GM18951 (cell line): ENCODE measurements around the gene SH3RF3.
"Not testable (repeated sequence)": the region's sequence is repeated elsewhere in the genome, so short reads cannot be mapped to it uniquely, and the experiment has no call there.

Experiments used
- POLR2A ChIP-seq: IDR thresholded peaks from 4 replicates; pipeline ENCODE4 v1.6.1; 2011; ENCODE audit warnings: mild to moderate bottlenecking; ENCODE audit not compliant: insufficient read length, insufficient read depth; ENCODE audit errors: extremely low read depth
- in situ Hi-C: fragments of 300-500 bp; cut with MboI; formaldehyde crosslinking; loops from one replicate; pipeline ENCODE4 v1.12.0; 2022; ENCODE audit warnings: low sequenced_read_pairs, mixed read lengths, inconsistent platforms; ENCODE audit not compliant: unreplicated experiment

Gene SH3RF3

DNA sequence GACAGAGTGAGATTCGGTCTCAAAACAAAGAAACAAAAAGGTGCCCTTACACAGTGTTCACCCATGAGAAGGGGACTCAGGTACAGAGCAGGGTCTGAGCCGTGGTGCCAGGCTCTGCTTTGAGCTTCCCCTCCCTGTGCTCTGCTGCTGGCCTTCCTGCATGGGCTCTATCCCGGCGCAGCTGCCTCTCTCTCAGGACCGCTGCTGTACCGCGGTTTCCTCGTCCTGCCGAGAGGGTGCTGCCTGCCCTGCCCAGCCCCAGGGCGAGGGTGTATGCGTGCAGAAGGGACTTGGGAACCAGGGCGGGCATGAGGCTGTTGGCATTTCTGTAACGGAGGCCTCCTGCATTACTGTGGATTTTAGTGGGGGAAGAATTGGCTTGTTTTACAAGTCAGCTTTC is 30.1 kb downstream of the SH3RF3 start:
- in situ Hi-C loops, result no loop called here
- TF ChIP-seq POLR2A, result no peak

DNA sequence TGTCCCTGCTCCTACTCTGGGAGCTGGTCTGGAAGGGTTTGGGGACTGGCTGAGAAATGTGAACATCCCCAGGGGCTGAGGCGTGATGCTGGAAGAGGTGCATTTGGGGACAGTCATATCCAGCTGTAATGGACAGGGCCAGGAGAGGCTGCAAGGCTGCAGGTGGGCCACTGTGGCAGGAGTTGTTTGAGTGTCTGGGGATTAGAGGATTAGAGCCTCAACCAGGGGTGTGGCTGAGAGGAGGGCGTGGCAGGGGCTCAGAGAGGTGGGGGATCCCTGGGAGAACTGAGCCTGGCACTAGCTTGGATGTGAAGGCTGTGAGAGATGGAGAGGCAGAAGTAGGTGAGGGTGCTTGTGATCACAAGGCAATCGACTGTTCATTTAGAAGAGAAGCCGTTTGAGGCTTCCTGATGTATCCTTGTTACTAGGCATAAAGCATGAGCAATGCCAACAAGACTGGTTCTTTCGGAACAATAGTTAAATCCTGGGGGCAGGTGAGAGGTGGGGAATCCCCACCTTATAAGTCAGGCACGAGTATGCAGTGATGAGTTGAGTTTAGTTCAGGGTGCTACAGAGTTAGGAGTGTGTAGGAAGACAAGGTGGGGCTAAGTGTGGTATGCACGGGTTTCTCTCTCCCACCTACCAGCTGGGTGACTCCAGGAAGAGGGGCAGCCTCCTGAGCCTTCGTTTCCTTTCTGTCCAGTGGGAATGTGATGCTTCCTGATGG is 31.9 kb downstream of the SH3RF3 start:
- in situ Hi-C loops, result no loop called here
- TF ChIP-seq POLR2A, result no peak

DNA sequence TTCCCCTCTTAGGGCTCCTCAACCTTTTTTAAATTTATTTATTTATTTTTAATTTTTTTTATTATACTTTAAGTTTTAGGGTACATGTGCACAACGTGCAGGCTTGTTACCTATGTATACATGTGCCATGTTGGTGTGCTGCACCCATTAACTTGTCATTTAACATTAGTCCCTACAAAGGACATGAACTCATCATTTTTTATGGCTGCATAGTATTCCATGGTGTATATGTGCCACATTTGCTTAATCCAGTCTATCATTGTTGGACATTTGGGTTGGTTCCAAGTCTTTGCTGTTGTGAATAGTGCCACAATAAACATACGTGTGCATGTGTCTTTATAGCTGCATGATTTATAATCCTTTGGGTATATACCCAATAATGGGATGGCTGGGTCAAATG is 33.4 kb downstream of the SH3RF3 start:
- in situ Hi-C loops, result not testable (repeated sequence)

DNA sequence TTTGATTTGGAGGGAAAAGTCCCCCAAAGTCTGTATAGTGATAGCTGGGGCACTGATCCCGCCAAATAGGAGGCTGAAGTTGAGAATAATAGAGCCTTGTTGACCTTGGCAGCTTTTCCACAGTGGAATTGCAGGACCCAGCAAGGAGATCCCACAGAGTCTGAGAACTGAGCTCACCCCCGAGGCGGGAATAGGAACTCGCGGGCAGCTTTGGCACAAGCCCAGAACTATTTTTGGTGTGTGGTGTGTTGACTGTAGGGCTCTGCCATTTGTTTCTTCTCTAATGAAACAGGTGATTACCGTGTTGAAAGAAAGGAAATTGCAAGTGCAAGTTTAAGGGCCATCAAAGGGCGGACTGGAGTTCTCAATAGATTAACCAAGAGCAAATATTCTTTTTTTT is 34.0 kb downstream of the SH3RF3 start:
- TF ChIP-seq POLR2A, result no peak
- in situ Hi-C loops, result no loop called here

DNA sequence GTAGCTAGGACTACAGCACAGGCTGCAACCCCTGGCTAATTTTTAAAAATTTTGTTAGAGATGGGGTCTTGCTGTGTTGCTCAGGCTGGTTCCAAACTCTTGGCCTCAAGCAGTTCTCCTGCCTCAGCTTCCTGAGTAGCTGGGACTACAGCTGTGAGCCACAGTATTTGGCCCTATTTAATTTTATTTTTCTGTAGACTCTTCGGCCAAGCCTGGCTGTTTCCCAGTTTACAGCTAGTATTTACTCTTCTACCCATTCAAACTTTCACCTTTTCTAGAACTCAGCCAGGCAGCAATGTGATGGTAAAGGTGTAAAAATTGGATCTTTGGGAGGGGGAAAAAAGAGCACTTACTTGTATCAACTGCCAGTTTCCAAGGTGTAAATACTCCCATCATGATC is 35.3 kb downstream of the SH3RF3 start:
- TF ChIP-seq POLR2A, result no peak
- in situ Hi-C loops, result no loop called here

DNA sequence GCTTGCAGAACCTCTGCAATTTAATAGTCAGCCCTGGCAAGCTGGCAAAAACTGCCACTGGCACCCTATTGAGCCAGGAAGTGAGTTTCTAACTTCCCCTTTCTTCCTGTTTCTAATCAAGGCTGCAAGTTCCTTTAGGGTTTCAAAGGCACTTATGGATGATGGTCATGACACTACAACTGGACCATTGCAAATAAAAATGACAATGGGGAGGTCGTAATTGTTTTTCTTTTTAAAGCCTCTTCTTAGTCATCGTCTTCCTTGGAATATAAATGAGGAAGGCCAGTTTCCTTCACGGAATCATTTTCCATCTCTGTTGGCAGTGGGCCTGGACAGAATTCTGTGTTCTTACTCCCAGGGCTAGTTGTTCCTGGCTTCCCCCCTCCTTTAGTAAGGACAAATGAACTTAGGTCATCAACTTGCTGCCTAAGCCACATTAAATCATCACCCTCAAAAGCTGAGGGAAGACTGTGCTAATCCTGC is 35.8 kb downstream of the SH3RF3 start:
- in situ Hi-C loops, result no loop called here
- no peak for TF ChIP-seq POLR2A

DNA sequence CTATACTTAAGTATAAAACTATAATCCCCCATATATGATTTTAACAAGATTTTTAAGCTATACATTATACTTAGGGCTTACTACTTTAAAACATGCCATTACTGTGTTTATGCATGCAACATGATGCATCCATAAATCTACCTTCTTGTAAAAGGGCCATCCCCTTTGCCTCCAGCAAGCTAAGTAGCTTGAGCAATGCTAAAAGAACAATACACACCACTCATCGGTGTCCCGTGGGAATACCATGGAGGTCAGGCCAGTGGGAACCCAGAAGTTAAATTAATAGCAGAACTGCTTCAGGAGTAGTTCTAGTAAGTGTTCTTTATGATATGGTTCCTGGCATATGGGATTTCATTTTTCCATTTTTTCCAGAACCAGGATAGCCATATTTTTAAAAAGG is 37.8 kb downstream of the SH3RF3 start:
- in situ Hi-C loops, result no loop called here
- no peak for TF ChIP-seq POLR2A

DNA sequence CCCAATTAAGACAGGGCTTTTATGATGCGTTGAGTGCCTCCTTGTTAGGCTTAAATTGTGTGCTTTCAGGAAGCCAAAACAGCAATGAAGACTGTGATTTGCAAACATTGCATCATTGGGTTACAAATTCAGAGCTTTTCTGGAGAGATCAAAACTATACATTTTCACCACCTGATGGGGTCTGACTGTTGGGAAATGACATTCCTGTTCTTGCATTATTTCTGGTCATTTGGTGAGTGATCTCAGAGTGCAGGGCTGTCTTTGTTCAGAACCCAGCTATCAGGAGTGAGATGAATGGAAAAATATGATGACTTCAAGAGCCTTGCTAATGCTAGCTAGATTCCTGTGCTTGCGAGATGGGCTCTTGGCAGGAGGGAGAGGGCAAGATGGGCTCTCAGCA is 39.1 kb downstream of the SH3RF3 start:
- in situ Hi-C loops, result no loop called here
- no peak for TF ChIP-seq POLR2A

DNA sequence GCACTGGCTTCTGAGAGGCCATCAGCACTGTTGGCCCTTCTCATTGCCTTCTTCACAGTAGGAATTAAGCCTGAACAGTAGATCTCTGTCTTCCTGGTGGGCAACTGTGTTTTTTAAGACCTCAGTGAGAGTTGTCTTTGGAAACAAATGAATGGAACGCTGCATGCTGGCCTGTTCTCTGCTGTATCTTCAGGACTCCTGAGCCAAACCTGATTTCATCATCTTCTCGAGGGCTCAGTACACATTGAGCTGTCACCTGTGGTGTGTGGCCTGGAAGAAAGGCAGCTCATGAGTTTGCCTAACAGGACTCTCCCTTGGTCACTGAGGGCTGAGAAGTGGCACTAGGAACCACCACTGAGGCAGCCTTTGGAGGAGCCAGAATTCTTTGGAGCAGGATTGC is 39.7 kb downstream of the SH3RF3 start:
- TF ChIP-seq POLR2A, result no peak
- in situ Hi-C loops, result no loop called here

DNA sequence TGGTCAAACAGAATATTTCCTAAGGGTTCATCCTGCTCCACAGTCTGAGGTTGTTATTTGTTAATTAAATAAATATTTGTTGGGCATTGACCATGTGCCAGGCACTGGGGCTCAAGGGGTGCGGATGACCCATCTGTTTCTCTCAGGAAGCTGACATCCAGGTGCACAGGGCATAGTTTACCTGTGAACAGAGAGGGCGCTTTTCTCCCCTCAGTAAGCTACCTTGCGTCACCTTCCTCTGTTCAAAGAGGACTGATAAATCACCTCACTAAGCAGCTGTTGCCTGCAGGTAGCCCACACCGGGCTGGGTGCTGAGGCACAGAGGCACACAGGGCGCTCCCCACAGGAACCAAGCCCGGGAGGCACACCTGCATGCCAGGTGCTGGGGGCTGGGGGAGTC is 41.6 kb downstream of the SH3RF3 start:
- in situ Hi-C loops, result no loop called here
- TF ChIP-seq POLR2A, result no peak

DNA sequence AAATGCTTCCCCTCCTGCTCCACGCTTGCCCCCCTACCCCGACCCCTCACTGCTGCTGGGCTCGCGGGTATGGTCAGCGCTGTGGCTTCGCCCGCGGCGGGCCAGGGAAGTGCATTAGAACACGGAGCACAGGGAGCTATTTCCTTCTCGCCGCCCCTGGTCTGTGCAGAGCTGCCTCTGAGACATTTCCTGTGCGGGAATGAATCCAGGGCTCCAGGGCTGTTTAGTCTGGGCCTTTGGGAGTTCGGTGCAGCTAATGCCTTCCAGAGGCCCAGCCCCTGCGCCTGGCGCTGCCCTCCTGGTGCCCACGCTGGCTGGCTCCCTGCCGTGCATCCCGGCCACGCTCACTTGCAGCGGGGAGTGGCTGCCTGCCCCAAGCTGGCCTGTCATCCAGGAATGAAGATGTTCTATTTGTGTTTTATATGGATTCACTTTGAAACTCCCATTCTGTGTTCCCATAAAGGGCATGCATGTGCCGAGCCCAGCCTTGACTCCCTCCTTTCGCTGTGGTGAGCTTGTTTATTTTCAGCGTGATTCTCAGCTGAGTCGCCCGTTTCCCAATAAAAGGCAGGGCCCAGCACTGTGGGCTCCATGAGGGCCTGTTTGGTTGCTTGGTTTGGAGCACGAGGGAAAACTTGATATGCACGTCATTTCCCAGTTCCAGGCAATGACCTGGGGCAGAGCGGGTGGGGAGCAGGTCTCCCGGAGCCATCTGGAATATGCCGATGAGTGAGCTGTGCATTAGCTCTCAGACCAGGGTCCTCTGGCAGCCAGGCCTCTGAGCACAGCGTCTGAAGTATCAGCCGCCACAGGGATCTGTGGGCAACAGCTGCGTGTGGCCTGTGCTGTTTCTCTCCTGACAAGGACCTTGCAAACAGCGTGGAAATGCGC is 42.7 kb downstream of the SH3RF3 start:
- in situ Hi-C loops, result no loop called here
- TF ChIP-seq POLR2A, result no peak

DNA sequence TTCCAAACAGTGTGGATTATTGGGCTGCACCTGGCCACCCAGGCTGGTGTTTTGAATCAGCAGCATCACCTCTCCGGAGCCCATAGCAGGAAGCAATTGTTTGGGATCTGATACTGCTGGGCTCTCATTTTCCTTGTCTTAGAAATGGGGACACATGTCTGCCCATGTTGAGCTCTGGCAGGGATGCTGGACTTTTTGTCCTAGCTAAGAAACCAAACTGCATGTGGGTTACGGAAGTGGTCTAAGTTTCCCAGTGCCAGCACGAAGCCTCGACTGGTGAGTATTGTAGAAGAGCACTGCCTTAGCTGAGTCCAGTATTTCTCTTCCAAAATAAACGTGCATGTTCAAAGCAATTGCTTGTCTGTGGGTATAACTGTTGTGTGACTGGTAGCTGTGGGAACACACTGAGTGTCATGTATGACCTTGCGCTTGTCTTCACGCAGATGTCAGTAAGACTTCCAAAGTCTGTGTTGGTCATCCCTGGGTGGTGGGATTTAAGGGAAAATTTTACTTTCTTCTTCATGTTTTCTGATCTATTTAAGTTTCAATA is 43.6 kb downstream of the SH3RF3 start:
- in situ Hi-C loops, result no loop called here

DNA sequence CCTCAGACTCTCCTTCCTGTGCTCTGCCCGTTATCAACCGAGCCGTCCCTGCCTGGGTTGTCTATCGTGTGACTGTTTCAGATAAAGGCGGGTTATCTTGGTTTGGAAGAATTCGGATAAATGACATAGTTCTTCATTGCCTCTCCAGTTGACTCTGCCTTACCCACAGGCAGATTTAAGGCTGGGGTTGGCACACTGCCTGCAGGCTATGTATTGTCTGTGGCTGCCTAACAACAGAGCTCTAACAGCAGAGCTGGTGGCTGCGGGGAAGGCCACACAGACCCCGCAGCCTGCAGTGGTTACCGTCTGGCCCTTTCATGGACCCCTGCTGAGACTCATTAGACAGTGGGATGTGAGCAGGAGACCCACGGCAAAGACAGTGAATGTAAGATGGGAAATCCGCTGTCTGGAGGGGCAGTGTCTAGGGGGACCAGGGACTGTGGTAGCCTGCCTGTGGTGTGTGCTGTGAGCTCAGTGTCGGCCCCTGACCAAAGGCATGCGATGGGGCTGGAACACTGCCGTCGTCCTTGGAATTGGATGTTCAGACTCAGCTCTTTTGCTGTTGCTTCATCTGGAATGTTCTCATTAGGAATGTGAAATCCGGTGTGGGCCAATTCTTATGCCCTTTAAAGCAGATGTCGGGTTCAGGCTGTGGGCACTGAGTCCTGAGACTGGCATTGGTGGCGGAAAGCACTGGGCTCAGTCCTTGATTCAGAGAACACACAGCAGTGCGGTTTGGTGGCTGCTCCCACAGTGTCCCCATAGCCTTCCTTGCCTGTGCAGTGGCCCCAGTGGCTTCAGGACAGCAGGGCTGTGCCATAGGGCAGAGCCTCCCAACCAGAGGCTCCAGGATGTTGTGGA is 44.5 kb downstream of the SH3RF3 start:
- in situ Hi-C loops, result no loop called here
- no peak for TF ChIP-seq POLR2A

More for the DNA sequence above, 43.6 kb downstream of the SH3RF3 start:
- TF ChIP-seq POLR2A, result no peak
